Breast epithelium (tissue), 3 donors: Measurements from ENCODE around the gene TAAR1.

Experiments
- POLR2A ChIP-seq: fragments of 450-650 bp; IDR thresholded peaks from one replicate; pipeline ENCODE4 v1.6.1; 2016; ENCODE audit warnings: antibody characterized with exemption, mild to moderate bottlenecking, moderate library complexity
- TF ChIP-seq, protein P1 (sequence below), 3 donors: fragments of 450-650 bp; IDR thresholded peaks; one replicate each; pipeline ENCODE4 v1.5.1; 2016 to 2017; ENCODE audit warnings: antibody characterized with exemption in 3 of 3, mild to moderate bottlenecking in 3 of 3, moderate library complexity in 3 of 3

DNA sequence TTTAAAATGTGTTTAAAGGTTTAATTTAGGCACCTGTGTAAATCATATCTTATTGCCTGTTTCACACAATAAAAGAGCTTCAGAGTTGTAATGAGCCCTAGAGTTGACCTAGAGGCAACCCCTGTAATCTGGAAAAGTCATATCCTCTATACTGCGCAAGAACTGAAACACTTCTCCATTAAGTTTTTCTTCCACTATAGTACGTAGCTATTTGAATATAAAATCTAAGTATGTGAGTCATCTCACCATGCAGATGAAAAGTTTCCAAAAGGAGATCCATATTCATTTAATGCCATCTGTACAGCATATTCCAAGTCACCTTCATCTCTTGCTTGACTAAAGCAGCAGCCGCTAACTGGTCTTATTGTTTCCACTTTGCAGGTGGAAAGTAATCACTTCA, 26.0 kb upstream of the TAAR1 start:
- no peak for TF ChIP-seq POLR2A
- TF ChIP-seq, protein P1, sequence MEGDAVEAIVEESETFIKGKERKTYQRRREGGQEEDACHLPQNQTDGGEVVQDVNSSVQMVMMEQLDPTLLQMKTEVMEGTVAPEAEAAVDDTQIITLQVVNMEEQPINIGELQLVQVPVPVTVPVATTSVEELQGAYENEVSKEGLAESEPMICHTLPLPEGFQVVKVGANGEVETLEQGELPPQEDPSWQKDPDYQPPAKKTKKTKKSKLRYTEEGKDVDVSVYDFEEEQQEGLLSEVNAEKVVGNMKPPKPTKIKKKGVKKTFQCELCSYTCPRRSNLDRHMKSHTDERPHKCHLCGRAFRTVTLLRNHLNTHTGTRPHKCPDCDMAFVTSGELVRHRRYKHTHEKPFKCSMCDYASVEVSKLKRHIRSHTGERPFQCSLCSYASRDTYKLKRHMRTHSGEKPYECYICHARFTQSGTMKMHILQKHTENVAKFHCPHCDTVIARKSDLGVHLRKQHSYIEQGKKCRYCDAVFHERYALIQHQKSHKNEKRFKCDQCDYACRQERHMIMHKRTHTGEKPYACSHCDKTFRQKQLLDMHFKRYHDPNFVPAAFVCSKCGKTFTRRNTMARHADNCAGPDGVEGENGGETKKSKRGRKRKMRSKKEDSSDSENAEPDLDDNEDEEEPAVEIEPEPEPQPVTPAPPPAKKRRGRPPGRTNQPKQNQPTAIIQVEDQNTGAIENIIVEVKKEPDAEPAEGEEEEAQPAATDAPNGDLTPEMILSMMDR (IDR thresholded peaks at IDR 0.05): no peak
